Suprapubic skin (tissue), 4 donors: ENCODE data around the gene CELSR2. TPM values are rescaled to one million over a fixed set of nuclear protein-coding genes. Genes with fewer than 3 reads are reported as not detected.

Source experiments
- DNase-seq, 2 donors: peaks; one replicate each; pipeline ENCODE4 v3.0.0-alpha.2; 2019; ENCODE audit warnings: low spot score in 2 of 2
- H3K27ac ChIP-seq: fragments of 200-600 bp; sonication (generic); one replicate; pipeline ENCODE4 v1.5.1; 2019
- H3K27me3 ChIP-seq: fragments of 200-600 bp; sonication (generic); one replicate; pipeline ENCODE4 v1.5.1; 2019
- H3K36me3 ChIP-seq: fragments of 200-600 bp; sonication (generic); one replicate; pipeline ENCODE4 v1.5.1; 2019
- H3K4me1 ChIP-seq: fragments of 200-600 bp; sonication (generic); one replicate; pipeline ENCODE4 v1.5.1; 2019
- H3K4me3 ChIP-seq: fragments of 200-600 bp; sonication (generic); one replicate; pipeline ENCODE4 v1.5.1; 2019; ENCODE audit warnings: mild to moderate bottlenecking
- H3K9me3 ChIP-seq: fragments of 200-600 bp; sonication (generic); one replicate; pipeline ENCODE4 v1.5.1; 2019
- EP300 ChIP-seq: sonication (generic); formaldehyde crosslinking; IDR thresholded peaks from one replicate; pipeline ENCODE4 v1.6.1; 2017; ENCODE audit warnings: antibody characterized with exemption
- POLR2A ChIP-seq, 2 donors: fragments of 450-650 bp; IDR thresholded peaks; one replicate each; pipeline ENCODE4 v1.6.1; 2017; ENCODE audit warnings: antibody characterized with exemption in 2 of 2, mild to moderate bottlenecking in 2 of 2, moderate library complexity in 2 of 2
- POLR2AphosphoS5 ChIP-seq, 3 donors: sonication (generic); formaldehyde crosslinking; IDR thresholded peaks; one replicate each; pipeline ENCODE4 v1.6.1; 2017; ENCODE audit warnings: antibody characterized with exemption in 3 of 3
- WGBS: methylation state at CpG from one replicate; pipeline ENCODE4 v1.1.5; 2018; 5-methylcytosine and 5-hydroxymethylcytosine counted together
- total RNA-seq, 4 donors: library from RNA; depleted of rRNA; stranded (reverse); fragments of >200 nt; gene quantifications; one replicate each; pipeline ENCODE4 v1.1.0, GENCODE V29; 2016
- TF ChIP-seq, protein P1 (sequence below), 2 donors: fragments of 200-600 bp in 1 of 2; fragments of 450-650 bp in 1 of 2; sonication (generic) in 1 of 2; IDR thresholded peaks; one replicate each; pipeline ENCODE4 v1.5.1; 2016 to 2019; ENCODE audit warnings: antibody characterized with exemption in 2 of 2, mild to moderate bottlenecking in 1 of 2, moderate library complexity in 1 of 2

Gene CELSR2
- total RNA-seq, 4 donors from 2014 or later: 106 to 145 (median 129) TPM

- no peaks in the 10 kb centered on the region for H3K9me3 ChIP-seq
- H3K36me3 ChIP-seq: no peaks in the 10 kb centered on the region
- TF ChIP-seq POLR2AphosphoS5 (IDR thresholded peaks at IDR 0.05): no peak
- no peak for TF ChIP-seq POLR2A (IDR thresholded peaks at IDR 0.05)
- no peak for TF ChIP-seq EP300
- TF ChIP-seq, protein P1, sequence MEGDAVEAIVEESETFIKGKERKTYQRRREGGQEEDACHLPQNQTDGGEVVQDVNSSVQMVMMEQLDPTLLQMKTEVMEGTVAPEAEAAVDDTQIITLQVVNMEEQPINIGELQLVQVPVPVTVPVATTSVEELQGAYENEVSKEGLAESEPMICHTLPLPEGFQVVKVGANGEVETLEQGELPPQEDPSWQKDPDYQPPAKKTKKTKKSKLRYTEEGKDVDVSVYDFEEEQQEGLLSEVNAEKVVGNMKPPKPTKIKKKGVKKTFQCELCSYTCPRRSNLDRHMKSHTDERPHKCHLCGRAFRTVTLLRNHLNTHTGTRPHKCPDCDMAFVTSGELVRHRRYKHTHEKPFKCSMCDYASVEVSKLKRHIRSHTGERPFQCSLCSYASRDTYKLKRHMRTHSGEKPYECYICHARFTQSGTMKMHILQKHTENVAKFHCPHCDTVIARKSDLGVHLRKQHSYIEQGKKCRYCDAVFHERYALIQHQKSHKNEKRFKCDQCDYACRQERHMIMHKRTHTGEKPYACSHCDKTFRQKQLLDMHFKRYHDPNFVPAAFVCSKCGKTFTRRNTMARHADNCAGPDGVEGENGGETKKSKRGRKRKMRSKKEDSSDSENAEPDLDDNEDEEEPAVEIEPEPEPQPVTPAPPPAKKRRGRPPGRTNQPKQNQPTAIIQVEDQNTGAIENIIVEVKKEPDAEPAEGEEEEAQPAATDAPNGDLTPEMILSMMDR (IDR thresholded peaks at IDR 0.05): no peak
- H3K27ac ChIP-seq: peak overlapping the region; percentile 95
- DNase-seq: no peak
- H3K4me1 ChIP-seq: peaks cover 53% of the 10 kb centered on the region
- peak overlapping the region; percentile 92 for H3K4me3 ChIP-seq
- no peaks in the 10 kb centered on the region for H3K27me3 ChIP-seq
- 26% methylated on average over 10 of the region's 10 CpGs for WGBS
Measured at GRCh38 chr1:109213345-109213823, 36.0 kb upstream of the CELSR2 start.

GRCh38 chr1:109213824-109214693 is 35.3 kb upstream of the CELSR2 start, which contains the start of gene SARS1:
Gene SARS1, plus strand, starts transcription at chr1:109213918. Its CDS starts 75 bp downstream, at chr1:109213993.
- Histone ChIP-seq H3K27me3 (no peaks in the 10 kb centered on the region), H3K27ac (peak within 1 kb of the TSS; percentile 95), H3K36me3 (no peaks in the 10 kb centered on the region), H3K4me1 (peaks cover 48% of the 10 kb centered on the region), H3K4me3 (peak within 1 kb of the TSS; percentile 92), H3K9me3 (no peaks in the 10 kb centered on the region)
- TF ChIP-seq, protein P1 (IDR thresholded peaks at IDR 0.05): no peak
- TF ChIP-seq EP300 (no peak), POLR2A (IDR thresholded peaks at IDR 0.05) (peak in 1 of 2 donors; percentile 61), POLR2AphosphoS5 (IDR thresholded peaks at IDR 0.05) (peak in 1 of 3 donors; percentile 22)
- DNase-seq: peak; percentile 87 to 89
- 0% methylated on average over 51 of the region's 64 CpGs for WGBS

GRCh38 chr1:109214695-109215623 is 34.4 kb upstream of the CELSR2 start:
- Histone ChIP-seq H3K27me3 (no peaks in the 10 kb centered on the region), H3K36me3 (no peaks in the 10 kb centered on the region), H3K27ac (peak overlapping the region; percentile 95), H3K9me3 (no peaks in the 10 kb centered on the region), H3K4me3 (peak overlapping the region; percentile 92), H3K4me1 (peaks cover 40% of the 10 kb centered on the region)
- TF ChIP-seq, protein P1 (IDR thresholded peaks at IDR 0.05): no peak
- TF ChIP-seq POLR2A (IDR thresholded peaks at IDR 0.05): no peak
- no peak for TF ChIP-seq POLR2AphosphoS5 (IDR thresholded peaks at IDR 0.05)
- TF ChIP-seq EP300: no peak
- DNase-seq: no peak
- 11% methylated on average over 13 of the region's 13 CpGs for WGBS

DNA sequence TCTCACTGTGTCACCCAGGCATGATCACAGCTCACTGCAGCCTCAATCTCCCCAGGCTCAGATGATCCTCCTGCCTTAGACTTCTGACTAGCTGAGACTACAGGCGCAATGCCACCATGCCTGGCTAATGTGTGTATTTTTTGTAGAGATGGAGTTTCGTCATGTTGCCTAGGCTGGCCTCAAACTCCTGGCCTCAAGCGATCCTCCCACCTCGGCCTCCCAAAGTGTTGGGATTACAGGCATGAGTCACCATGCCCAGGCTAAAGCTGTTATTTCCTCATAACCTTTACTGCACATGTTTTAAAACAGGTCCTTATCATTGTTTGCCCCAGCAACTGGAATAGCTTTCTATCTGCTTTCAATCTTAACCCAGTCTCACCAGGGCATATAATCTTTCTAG is 32.7 kb upstream of the CELSR2 start:
- no peaks in the 10 kb centered on the region for H3K36me3 ChIP-seq
- DNase-seq: no peak
- no peak overlapping the region for H3K27ac ChIP-seq
- no peaks in the 10 kb centered on the region for H3K27me3 ChIP-seq
- H3K4me3 ChIP-seq: no peak overlapping the region
- no peaks in the 10 kb centered on the region for H3K9me3 ChIP-seq
- whole genome bisulfite sequencing: 82% methylated on average over 4 of the region's 4 CpGs
- peaks cover 34% of the 10 kb centered on the region for H3K4me1 ChIP-seq
- TF ChIP-seq EP300 (no peak), POLR2AphosphoS5 (IDR thresholded peaks at IDR 0.05) (no peak), POLR2A (IDR thresholded peaks at IDR 0.05) (no peak)
- TF ChIP-seq, protein P1 (IDR thresholded peaks at IDR 0.05): no peak
